ENCODE data around the gene HAO1. TPM values are rescaled to one million over a fixed set of nuclear protein-coding genes. Genes with fewer than 3 reads are reported as not detected.

HAO1 gene
- total and polyA plus RNA-seq, 2 of the 13 experiments (the other 11 are each of a cell fraction or from before 2014, with no cell fraction given) = 0.03 TPM; not detected in 1

DNA sequence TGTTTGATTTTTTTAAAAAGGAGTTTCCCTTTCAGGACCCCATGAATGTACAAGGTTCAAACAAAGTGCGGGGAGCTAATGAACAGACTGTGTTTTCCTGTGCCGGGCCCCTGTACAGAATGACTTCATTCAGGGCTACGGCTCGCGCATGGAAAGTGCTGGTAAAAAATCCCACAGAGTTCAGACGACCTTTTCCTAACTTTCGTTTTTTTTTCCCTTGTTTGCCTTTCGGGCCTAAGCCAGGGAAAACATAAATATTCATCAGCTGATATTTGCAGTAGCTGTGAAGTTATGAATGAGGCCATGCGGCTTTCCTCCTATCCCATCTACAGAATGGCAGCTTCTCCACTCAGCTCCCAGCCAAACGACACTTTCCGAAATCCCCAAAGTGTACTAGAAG, 74.0 kb downstream of the HAO1 start (continued):
- TF ChIP-seq, protein P1, sequence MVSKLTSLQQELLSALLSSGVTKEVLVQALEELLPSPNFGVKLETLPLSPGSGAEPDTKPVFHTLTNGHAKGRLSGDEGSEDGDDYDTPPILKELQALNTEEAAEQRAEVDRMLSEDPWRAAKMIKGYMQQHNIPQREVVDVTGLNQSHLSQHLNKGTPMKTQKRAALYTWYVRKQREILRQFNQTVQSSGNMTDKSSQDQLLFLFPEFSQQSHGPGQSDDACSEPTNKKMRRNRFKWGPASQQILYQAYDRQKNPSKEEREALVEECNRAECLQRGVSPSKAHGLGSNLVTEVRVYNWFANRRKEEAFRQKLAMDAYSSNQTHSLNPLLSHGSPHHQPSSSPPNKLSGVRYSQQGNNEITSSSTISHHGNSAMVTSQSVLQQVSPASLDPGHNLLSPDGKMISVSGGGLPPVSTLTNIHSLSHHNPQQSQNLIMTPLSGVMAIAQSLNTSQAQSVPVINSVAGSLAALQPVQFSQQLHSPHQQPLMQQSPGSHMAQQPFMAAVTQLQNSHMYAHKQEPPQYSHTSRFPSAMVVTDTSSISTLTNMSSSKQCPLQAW (CRISPR knock-in tag; IDR thresholded peaks at IDR 0.05) = no peak
- TF ChIP-seq, protein P2, sequence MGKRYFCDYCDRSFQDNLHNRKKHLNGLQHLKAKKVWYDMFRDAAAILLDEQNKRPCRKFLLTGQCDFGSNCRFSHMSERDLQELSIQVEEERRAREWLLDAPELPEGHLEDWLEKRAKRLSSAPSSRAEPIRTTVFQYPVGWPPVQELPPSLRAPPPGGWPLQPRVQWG (CRISPR knock-in tag; IDR thresholded peaks at IDR 0.05; ENCODE audit: borderline replicate concordance, low read depth) = no peak
- TF ChIP-seq KAT2B (IDR thresholded peaks at IDR 0.05; ENCODE audit: borderline replicate concordance, low read depth, low read length) (no peak), RFX1 (IDR thresholded peaks at IDR 0.05) (no peak), RFX3 (CRISPR knock-in tag; IDR thresholded peaks at IDR 0.05) (no peak), ISL2 (CRISPR knock-in tag; IDR thresholded peaks at IDR 0.05) (no peak), ZSCAN12 (CRISPR knock-in tag; IDR thresholded peaks at IDR 0.05) (no peak), ZNF121 (CRISPR knock-in tag; IDR thresholded peaks at IDR 0.05) (no peak)
- TF ChIP-seq, protein P3, sequence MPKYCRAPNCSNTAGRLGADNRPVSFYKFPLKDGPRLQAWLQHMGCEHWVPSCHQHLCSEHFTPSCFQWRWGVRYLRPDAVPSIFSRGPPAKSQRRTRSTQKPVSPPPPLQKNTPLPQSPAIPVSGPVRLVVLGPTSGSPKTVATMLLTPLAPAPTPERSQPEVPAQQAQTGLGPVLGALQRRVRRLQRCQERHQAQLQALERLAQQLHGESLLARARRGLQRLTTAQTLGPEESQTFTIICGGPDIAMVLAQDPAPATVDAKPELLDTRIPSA (CRISPR knock-in tag; IDR thresholded peaks at IDR 0.05; ENCODE audit: borderline replicate concordance) = no peak
- TF ChIP-seq, protein P4, sequence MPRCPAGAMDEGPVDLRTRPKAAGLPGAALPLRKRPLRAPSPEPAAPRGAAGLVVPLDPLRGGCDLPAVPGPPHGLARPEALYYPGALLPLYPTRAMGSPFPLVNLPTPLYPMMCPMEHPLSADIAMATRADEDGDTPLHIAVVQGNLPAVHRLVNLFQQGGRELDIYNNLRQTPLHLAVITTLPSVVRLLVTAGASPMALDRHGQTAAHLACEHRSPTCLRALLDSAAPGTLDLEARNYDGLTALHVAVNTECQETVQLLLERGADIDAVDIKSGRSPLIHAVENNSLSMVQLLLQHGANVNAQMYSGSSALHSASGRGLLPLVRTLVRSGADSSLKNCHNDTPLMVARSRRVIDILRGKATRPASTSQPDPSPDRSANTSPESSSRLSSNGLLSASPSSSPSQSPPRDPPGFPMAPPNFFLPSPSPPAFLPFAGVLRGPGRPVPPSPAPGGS (CRISPR knock-in tag; IDR thresholded peaks at IDR 0.05) = no peak
- TF ChIP-seq, protein P5, sequence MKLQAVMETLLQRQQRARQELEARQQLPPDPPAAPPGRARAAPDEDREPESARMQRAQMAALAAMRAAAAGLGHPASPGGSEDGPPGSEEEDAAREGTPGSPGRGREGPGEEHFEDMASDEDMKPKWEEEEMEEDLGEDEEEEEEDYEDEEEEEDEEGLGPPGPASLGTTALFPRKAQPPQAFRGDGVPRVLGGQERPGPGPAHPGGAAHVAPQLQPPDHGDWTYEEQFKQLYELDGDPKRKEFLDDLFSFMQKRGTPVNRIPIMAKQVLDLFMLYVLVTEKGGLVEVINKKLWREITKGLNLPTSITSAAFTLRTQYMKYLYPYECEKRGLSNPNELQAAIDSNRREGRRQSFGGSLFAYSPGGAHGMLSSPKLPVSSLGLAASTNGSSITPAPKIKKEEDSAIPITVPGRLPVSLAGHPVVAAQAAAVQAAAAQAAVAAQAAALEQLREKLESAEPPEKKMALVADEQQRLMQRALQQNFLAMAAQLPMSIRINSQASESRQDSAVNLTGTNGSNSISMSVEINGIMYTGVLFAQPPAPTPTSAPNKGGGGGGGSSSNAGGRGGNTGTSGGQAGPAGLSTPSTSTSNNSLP (IDR thresholded peaks at IDR 0.05; ENCODE audit: low read depth, low read length) = 0 out of 2 replicates have a peak, but pooled peaks have one; percentile 5
- TF ChIP-seq, protein P6, sequence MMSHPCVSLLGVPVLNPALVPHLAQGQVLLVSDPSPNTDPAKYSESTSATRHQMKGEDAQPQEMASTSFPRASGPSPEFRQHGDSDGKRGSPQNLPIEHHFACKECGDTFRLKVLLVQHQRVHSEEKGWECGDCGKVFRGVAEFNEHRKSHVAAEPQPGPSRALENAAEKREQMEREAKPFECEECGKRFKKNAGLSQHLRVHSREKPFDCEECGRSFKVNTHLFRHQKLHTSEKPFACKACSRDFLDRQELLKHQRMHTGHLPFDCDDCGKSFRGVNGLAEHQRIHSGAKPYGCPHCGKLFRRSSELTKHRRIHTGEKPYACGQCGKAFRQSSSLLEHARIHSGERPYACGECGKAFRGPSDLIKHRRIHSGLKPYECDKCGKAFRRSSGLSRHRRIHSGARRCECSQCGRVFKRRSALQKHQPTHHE (CRISPR knock-in tag; IDR thresholded peaks at IDR 0.05; ENCODE audit: borderline replicate concordance) = no peak
- TF ChIP-seq, protein P7, sequence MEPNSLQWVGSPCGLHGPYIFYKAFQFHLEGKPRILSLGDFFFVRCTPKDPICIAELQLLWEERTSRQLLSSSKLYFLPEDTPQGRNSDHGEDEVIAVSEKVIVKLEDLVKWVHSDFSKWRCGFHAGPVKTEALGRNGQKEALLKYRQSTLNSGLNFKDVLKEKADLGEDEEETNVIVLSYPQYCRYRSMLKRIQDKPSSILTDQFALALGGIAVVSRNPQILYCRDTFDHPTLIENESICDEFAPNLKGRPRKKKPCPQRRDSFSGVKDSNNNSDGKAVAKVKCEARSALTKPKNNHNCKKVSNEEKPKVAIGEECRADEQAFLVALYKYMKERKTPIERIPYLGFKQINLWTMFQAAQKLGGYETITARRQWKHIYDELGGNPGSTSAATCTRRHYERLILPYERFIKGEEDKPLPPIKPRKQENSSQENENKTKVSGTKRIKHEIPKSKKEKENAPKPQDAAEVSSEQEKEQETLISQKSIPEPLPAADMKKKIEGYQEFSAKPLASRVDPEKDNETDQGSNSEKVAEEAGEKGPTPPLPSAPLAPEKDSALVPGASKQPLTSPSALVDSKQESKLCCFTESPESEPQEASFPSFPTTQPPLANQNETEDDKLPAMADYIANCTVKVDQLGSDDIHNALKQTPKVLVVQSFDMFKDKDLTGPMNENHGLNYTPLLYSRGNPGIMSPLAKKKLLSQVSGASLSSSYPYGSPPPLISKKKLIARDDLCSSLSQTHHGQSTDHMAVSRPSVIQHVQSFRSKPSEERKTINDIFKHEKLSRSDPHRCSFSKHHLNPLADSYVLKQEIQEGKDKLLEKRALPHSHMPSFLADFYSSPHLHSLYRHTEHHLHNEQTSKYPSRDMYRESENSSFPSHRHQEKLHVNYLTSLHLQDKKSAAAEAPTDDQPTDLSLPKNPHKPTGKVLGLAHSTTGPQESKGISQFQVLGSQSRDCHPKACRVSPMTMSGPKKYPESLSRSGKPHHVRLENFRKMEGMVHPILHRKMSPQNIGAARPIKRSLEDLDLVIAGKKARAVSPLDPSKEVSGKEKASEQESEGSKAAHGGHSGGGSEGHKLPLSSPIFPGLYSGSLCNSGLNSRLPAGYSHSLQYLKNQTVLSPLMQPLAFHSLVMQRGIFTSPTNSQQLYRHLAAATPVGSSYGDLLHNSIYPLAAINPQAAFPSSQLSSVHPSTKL (CRISPR knock-in tag; IDR thresholded peaks at IDR 0.05) = no peak
- TF ChIP-seq, protein P8, sequence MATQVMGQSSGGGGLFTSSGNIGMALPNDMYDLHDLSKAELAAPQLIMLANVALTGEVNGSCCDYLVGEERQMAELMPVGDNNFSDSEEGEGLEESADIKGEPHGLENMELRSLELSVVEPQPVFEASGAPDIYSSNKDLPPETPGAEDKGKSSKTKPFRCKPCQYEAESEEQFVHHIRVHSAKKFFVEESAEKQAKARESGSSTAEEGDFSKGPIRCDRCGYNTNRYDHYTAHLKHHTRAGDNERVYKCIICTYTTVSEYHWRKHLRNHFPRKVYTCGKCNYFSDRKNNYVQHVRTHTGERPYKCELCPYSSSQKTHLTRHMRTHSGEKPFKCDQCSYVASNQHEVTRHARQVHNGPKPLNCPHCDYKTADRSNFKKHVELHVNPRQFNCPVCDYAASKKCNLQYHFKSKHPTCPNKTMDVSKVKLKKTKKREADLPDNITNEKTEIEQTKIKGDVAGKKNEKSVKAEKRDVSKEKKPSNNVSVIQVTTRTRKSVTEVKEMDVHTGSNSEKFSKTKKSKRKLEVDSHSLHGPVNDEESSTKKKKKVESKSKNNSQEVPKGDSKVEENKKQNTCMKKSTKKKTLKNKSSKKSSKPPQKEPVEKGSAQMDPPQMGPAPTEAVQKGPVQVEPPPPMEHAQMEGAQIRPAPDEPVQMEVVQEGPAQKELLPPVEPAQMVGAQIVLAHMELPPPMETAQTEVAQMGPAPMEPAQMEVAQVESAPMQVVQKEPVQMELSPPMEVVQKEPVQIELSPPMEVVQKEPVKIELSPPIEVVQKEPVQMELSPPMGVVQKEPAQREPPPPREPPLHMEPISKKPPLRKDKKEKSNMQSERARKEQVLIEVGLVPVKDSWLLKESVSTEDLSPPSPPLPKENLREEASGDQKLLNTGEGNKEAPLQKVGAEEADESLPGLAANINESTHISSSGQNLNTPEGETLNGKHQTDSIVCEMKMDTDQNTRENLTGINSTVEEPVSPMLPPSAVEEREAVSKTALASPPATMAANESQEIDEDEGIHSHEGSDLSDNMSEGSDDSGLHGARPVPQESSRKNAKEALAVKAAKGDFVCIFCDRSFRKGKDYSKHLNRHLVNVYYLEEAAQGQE (IDR thresholded peaks at IDR 0.05; ENCODE audit: borderline replicate concordance in 1 of 2, low read depth in 1 of 2, low read length in 2 of 2) = no peak
